GM19468 (cell line): ENCODE measurements around the gene TAF6.
"Not testable (repeated sequence)": the region's sequence is repeated elsewhere in the genome, so short reads cannot be mapped to it uniquely, and the experiment has no call there.

ENCODE experiments used
- ATAC-seq: cut with Tn5 transposase; IDR thresholded peaks from one replicate; pipeline ENCODE4 v1.9.1; 2021; ENCODE audit warnings: mild to moderate bottlenecking, moderate library complexity, moderate number of reproducible peaks; ENCODE audit not compliant: unreplicated experiment; ENCODE audit errors: extremely low read depth

TAF6 gene

GRCh38 chr7:100152937-100153666 is 33.9 kb upstream of the TAF6 start:
- ATAC-seq = no peak

GRCh38 chr7:100152404-100152803 is 33.2 kb upstream of the TAF6 start:
- no peak for ATAC-seq

GRCh38 chr7:100148559-100149328 is 29.6 kb upstream of the TAF6 start, which contains the start of gene LAMTOR4:
Gene LAMTOR4 (plus strand): TSS chr7:100148918. CDS start chr7:100148973, 55 bp downstream.
- ATAC-seq = peak; percentile 96

GRCh38 chr7:100148225-100148558 is 29.0 kb upstream of the TAF6 start:
- ATAC-seq = no peak

GRCh38 chr7:100147278-100147677 is 28.1 kb upstream of the TAF6 start:
- no peak for ATAC-seq

- not testable (repeated sequence) for ATAC-seq
Observed at GRCh38 chr7:100146350-100146749, 27.2 kb upstream of the TAF6 start.

GRCh38 chr7:100142461-100142860 is 23.3 kb upstream of the TAF6 start:
- ATAC-seq = no peak

GRCh38 chr7:100141555-100141949 is 22.4 kb upstream of the TAF6 start:
- no peak for ATAC-seq

GRCh38 chr7:100137851-100138760 is 18.9 kb upstream of the TAF6 start:
- no peak for ATAC-seq

GRCh38 chr7:100132697-100133151 is 13.6 kb upstream of the TAF6 start:
- no peak for ATAC-seq

- ATAC-seq = no peak
Observed at GRCh38 chr7:100132126-100132525, 13.0 kb upstream of the TAF6 start.

GRCh38 chr7:100130608-100131453 is 11.7 kb upstream of the TAF6 start:
- ATAC-seq = no peak

GRCh38 chr7:100130220-100130607 is 11.1 kb upstream of the TAF6 start:
- ATAC-seq = not testable (repeated sequence)

GRCh38 chr7:100128637-100128963 is 9.4 kb upstream of the TAF6 start:
- no peak for ATAC-seq

GRCh38 chr7:100127866-100128636 is 8.9 kb upstream of the TAF6 start:
- no peak for ATAC-seq

- ATAC-seq = peak; percentile 11
Observed at GRCh38 chr7:100126931-100127865, 8.0 kb upstream of the TAF6 start, which contains the start of gene MBLAC1. Gene MBLAC1 (plus strand): TSS chr7:100126967. CDS start chr7:100127396, 429 bp downstream.

- ATAC-seq = no peak
Observed at GRCh38 chr7:100126239-100126930, 7.2 kb upstream of the TAF6 start.
